SK-N-SH (cell line): ENCODE measurements around the gene CYP11A1. TPM values are rescaled to one million over a fixed set of nuclear protein-coding genes. Genes with fewer than 3 reads are reported as not detected.

ENCODE experiments used
- CTCF ChIA-PET: fragments of 300-600, 350-600 bp; formaldehyde crosslinking; extraction: SDS; loops from one replicate; lab custom pipeline; 2021; lab: Yijun Ruan, JAX
- POLR2A ChIA-PET: fragments of 350-600 bp; sonication (Branson Sonifier 250); formaldehyde crosslinking; extraction: SDS; loops from one replicate; lab custom pipeline; 2020; ENCODE audit warnings: antibody characterized with exemption, inconsistent platforms; lab: Yijun Ruan, JAX
- DNase-seq: peaks from one replicate; pipeline ENCODE4 v3.0.0; 2012
- H2AFZ ChIP-seq: fragments of 200-600 bp; sonication (generic); 2 replicates; pipeline ENCODE4 v1.8.1; 2016; ENCODE audit warnings: antibody characterized with exemption, mild to moderate bottlenecking, low read depth
- H3F3A ChIP-seq: fragments of 200-600 bp; sonication (generic); replicated peaks from 2 replicates; pipeline ENCODE3; 2016; ENCODE audit warnings: antibody characterized with exemption, mild to moderate bottlenecking; ENCODE audit not compliant: insufficient read depth
- H3K27ac ChIP-seq, 2 experiments: fragments of 200-500 bp in 1 of 2; fragments of 200-600 bp in 1 of 2; sonication (Bioruptor generic) in 1 of 2; sonication (generic), shearing (Covaris generic) in 1 of 2; 2 replicates each; pipeline versions ENCODE4 v1.5.1 to v1.6.1; 2014 to 2016; ENCODE audit warnings: low read depth in 2 of 2, inconsistent platforms in 1 of 2, low read length in 1 of 2, mild to moderate bottlenecking in 1 of 2, mixed read lengths in 1 of 2
- H3K27me3 ChIP-seq: fragments of 200-600 bp; sonication (generic), shearing (Covaris generic); 2 replicates; pipeline ENCODE4 v1.6.1; 2016; ENCODE audit warnings: mixed run types; ENCODE audit not compliant: insufficient read depth
- H3K36me3 ChIP-seq, 2 experiments: fragments of 200-500 bp in 1 of 2; fragments of 200-600 bp in 1 of 2; sonication (Bioruptor generic) in 1 of 2; sonication (generic) in 1 of 2; replicated peaks in 1 of 2; 2 replicates each; pipeline versions ENCODE3 to v1.5.1; 2014 to 2016; ENCODE audit warnings: low read length in 1 of 2, mild to moderate bottlenecking in 1 of 2; ENCODE audit not compliant: insufficient read depth in 2 of 2, control insufficient read depth in 1 of 2
- H3K4me1 ChIP-seq, 2 experiments: fragments of 200-500 bp in 1 of 2; fragments of 200-600 bp in 1 of 2; sonication (Bioruptor generic) in 1 of 2; sonication (generic), shearing (Covaris generic) in 1 of 2; 2 replicates each; pipeline versions ENCODE4 v1.5.1 to v1.6.1; 2014 to 2016; ENCODE audit warnings: low read depth in 1 of 2, low read length in 1 of 2, mixed run types in 1 of 2; ENCODE audit not compliant: insufficient read depth in 2 of 2, control insufficient read depth in 1 of 2
- H3K4me2 ChIP-seq: fragments of 200-600 bp; sonication (generic), shearing (Covaris generic); 2 replicates; pipeline ENCODE4 v1.6.1; 2017; ENCODE audit warnings: mixed run types
- H3K4me3 ChIP-seq, 2 experiments: fragments of 200-500 bp in 1 of 2; fragments of 200-600 bp in 1 of 2; sonication (Bioruptor generic) in 1 of 2; sonication (generic), shearing (Covaris generic) in 1 of 2; 2 replicates each; pipeline versions ENCODE4 v1.5.1 to v1.8.1; 2014 to 2016; ENCODE audit warnings: low read depth in 2 of 2, inconsistent platforms in 1 of 2, low read length in 1 of 2, mild to moderate bottlenecking in 1 of 2, mixed read lengths in 1 of 2, moderate library complexity in 1 of 2
- H3K79me2 ChIP-seq: fragments of 200-600 bp; sonication (generic); 2 replicates; pipeline ENCODE4 v1.8.1; 2017; ENCODE audit warnings: mild to moderate bottlenecking; ENCODE audit not compliant: insufficient read depth
- H3K9ac ChIP-seq: fragments of 200-600 bp; sonication (generic); 2 replicates; pipeline ENCODE4 v1.6.1; 2017; ENCODE audit warnings: mixed run types
- H3K9me2 ChIP-seq: fragments of 200-600 bp; sonication (generic); 2 replicates; pipeline ENCODE4 v1.6.1; 2017; ENCODE audit warnings: mixed run types
- H3K9me3 ChIP-seq: fragments of 200-600 bp; sonication (generic); 2 replicates; pipeline ENCODE4 v1.6.1; 2017; ENCODE audit warnings: mixed run types, mild to moderate bottlenecking, moderate library complexity
- H4K20me1 ChIP-seq: fragments of 200-600 bp; sonication (generic); 2 replicates; pipeline ENCODE4 v1.6.1; 2017; ENCODE audit warnings: mild to moderate bottlenecking, mixed run types; ENCODE audit not compliant: insufficient read depth
- GABPA ChIP-seq: IDR thresholded peaks from 2 replicates; pipeline ENCODE4 v1.4.0; 2012; ENCODE audit warnings: low read depth, mild to moderate bottlenecking
- JUND ChIP-seq: IDR thresholded peaks from 2 replicates; pipeline ENCODE4 v1.4.0; 2012
- POLR2AphosphoS5 ChIP-seq: IDR thresholded peaks from 2 replicates; pipeline ENCODE4 v1.6.1; 2012; ENCODE audit warnings: low read depth, low read length
- RAD21 ChIP-seq: IDR thresholded peaks from 2 replicates; pipeline ENCODE4 v1.6.1; 2012; ENCODE audit warnings: mild to moderate bottlenecking, low read length
- SMC3 ChIP-seq: IDR thresholded peaks from 2 replicates; pipeline ENCODE4 v1.6.1; 2012; ENCODE audit warnings: low read depth, low read length, improper control_type of control experiment
- TCF12 ChIP-seq: IDR thresholded peaks from 2 replicates; pipeline ENCODE4 v1.4.0; 2012
- WGBS: methylation state at CpG from one replicate; pipeline ENCODE4 v1.1.6; 2017; ENCODE audit warnings: low lambda C conversion rate; 5-methylcytosine and 5-hydroxymethylcytosine counted together
- polyA plus RNA-seq, 3 experiments: library from polyadenylated mRNA; depleted of rRNA; stranded (reverse); fragments of >200 nt; gene quantifications; 2 replicates each; pipeline ENCODE4 v1.2.3, GENCODE V29; 2012
- TF ChIP-seq, protein P1 (sequence below): IDR thresholded peaks from 2 replicates; pipeline ENCODE4 v1.6.1; 2012; ENCODE audit warnings: mild to moderate bottlenecking, low read depth, low read length, moderate library complexity
- TF ChIP-seq, protein P2 (sequence below): fragments of 150-350 bp; IDR thresholded peaks from 2 replicates; pipeline ENCODE4 v1.6.1; 2016; ENCODE audit warnings: mild to moderate bottlenecking, low read depth, low read length
- TF ChIP-seq, protein P3 (sequence below): IDR thresholded peaks from 2 replicates; pipeline ENCODE4 v1.4.0; 2012; ENCODE audit warnings: low read depth

The CYP11A1 gene
- polyA plus RNA-seq, 1 of the 3 experiments (the other 2 are of a cell fraction), result 0.08 TPM

DNA sequence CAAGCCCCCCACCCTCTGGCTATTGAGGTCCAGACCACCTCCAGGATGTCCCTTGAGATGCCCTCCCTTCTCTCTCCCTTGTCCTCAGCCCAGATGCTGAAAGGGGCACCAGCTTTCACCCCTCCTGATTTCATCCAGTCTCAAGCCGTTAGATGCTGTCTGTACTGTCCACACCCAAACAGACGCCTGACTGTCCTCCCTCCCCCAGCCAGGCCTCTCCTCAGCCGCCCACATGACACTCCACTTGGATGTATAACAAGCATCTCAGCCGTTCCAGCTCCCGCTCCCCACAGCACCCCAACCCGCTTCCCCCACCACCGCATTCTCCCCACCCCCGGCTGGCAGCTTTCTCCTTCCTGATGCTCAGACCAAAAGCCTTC, 25.0 kb upstream of the CYP11A1 start:
- no peak overlapping the region for H2AFZ ChIP-seq
- H3K4me1 ChIP-seq, result peaks cover 0 to 30% of the 10 kb centered on the region in 2 experiments; a peak in 1 of 4 replicates
- H3K9me3 ChIP-seq, result no peaks in the 10 kb centered on the region
- no peak overlapping the region for H3K4me2 ChIP-seq
- no peaks in the 10 kb centered on the region for H3F3A ChIP-seq
- no peaks in the 10 kb centered on the region for H3K79me2 ChIP-seq
- H4K20me1 ChIP-seq, result no peaks in the 10 kb centered on the region
- H3K36me3 ChIP-seq, result no peaks in the 10 kb centered on the region
- H3K27me3 ChIP-seq, result no peaks in the 10 kb centered on the region
- peak; percentile 61 for DNase-seq
- no peak overlapping the region for H3K9ac ChIP-seq
- ChIA-PET POLR2A (no interaction called here), CTCF (interaction anchor here (1.7 to 3.0 kb wide), 4 partner anchors 10 to 47 kb away, joined by 5 to 17 read pairs (median 8); no protein-coding TSS in a partner anchor)
- H3K4me3 ChIP-seq, result no peak overlapping the region
- no peak for TF ChIP-seq SMC3
- H3K9me2 ChIP-seq, result no peaks in the 10 kb centered on the region
- WGBS, result 77% methylated on average over 8 of the region's 8 CpGs
- H3K27ac ChIP-seq, result no peak overlapping the region

DNA sequence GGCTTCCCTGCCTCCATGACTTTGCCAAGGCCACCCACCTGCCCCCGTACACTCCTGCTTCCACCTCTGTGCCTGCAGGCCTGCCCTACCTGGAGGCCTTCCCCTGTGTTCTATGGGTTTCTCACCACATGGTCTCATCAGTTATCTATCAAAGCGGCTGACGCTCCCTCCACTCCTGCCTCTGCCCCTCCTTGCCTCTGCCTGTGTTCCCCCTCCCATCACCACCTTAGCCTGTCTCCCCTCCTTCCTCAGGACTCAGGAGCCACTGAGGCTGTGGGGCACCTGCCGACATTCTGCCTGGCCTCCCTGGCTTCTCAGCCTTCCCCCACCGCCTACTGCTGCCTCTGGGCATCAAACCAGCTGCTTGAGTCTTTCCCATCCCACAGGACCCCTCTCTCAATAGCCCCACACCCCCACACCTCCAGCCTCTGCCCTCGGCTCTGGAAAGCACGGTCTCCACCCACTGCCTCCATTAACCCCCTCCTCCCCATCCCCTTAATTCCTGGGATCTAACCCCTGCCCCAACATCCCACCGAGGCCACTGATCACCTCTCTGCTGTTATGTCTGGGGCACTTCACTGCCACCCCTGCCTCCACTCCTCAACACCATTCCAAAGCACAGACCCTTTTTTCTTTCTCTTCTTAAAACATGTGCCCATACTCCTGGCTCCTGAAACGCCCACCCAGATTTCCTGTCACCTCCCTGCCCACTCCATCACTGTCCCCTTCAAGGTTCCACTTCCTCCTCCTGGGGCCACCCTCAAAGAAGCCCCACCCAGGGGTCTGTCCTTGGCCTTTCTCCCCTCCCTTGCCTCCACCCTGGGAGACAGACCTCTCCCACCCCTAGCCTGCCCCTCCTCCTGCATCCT, 24.4 kb upstream of the CYP11A1 start:
- WGBS, result 71% methylated on average over 9 of the region's 9 CpGs
- no peak overlapping the region for H3K4me3 ChIP-seq
- ChIA-PET CTCF (interaction anchor here (1.7 to 3.8 kb wide), 5 partner anchors 10 to 47 kb away, joined by 5 to 22 read pairs (median 8); no protein-coding TSS in a partner anchor), POLR2A (no interaction called here)
- no peaks in the 10 kb centered on the region for H3K36me3 ChIP-seq
- no peaks in the 10 kb centered on the region for H3K79me2 ChIP-seq
- H4K20me1 ChIP-seq, result no peaks in the 10 kb centered on the region
- H3K27me3 ChIP-seq, result no peaks in the 10 kb centered on the region
- no peak overlapping the region for H3K4me2 ChIP-seq
- peaks cover 0 to 30% of the 10 kb centered on the region in 2 experiments; a peak in 1 of 4 replicates for H3K4me1 ChIP-seq
- H3K9me3 ChIP-seq, result no peaks in the 10 kb centered on the region
- no peak overlapping the region for H2AFZ ChIP-seq
- TF ChIP-seq, protein P1, sequence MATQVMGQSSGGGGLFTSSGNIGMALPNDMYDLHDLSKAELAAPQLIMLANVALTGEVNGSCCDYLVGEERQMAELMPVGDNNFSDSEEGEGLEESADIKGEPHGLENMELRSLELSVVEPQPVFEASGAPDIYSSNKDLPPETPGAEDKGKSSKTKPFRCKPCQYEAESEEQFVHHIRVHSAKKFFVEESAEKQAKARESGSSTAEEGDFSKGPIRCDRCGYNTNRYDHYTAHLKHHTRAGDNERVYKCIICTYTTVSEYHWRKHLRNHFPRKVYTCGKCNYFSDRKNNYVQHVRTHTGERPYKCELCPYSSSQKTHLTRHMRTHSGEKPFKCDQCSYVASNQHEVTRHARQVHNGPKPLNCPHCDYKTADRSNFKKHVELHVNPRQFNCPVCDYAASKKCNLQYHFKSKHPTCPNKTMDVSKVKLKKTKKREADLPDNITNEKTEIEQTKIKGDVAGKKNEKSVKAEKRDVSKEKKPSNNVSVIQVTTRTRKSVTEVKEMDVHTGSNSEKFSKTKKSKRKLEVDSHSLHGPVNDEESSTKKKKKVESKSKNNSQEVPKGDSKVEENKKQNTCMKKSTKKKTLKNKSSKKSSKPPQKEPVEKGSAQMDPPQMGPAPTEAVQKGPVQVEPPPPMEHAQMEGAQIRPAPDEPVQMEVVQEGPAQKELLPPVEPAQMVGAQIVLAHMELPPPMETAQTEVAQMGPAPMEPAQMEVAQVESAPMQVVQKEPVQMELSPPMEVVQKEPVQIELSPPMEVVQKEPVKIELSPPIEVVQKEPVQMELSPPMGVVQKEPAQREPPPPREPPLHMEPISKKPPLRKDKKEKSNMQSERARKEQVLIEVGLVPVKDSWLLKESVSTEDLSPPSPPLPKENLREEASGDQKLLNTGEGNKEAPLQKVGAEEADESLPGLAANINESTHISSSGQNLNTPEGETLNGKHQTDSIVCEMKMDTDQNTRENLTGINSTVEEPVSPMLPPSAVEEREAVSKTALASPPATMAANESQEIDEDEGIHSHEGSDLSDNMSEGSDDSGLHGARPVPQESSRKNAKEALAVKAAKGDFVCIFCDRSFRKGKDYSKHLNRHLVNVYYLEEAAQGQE, result no peak
- H3K9me2 ChIP-seq, result no peaks in the 10 kb centered on the region
- DNase-seq, result no peak
- no peak overlapping the region for H3K27ac ChIP-seq
- no peaks in the 10 kb centered on the region for H3F3A ChIP-seq
- H3K9ac ChIP-seq, result no peak overlapping the region

DNA sequence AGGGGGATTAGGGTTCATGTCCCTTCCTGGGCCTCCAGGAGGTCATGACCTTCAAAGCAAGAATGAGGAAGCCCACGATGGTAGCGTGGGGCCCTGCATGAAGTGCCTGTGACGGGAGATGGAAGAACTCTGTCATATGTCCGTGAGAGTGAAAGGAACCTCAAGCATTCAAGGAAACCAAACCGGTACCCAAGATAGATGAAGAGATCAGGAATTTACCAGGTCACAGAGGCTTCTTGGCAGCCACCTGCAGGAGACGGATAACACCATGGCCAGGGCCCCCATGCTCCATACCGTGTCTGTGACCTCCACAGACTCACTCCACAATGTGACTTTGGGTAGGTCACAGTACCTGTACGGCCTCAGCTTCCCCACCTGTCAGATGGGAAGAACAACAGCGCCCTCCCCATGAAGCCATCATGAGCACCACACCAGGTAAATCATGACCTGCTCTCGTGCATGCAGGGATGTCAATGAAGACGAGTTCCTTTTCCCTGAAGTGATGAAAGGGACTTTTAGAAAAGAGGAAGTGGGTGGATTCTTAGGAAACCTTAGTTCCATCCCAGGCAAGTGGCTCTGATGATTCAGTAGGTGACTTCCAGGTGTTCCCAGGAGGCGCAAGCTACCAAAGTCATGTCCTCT, 23.3 kb upstream of the CYP11A1 start:
- POLR2A ChIA-PET, result no interaction called here
- no peaks in the 10 kb centered on the region for H3K9me3 ChIP-seq
- CTCF ChIA-PET, result interaction anchor here (0.7 to 3.8 kb wide), 9 partner anchors 8 to 378 kb away, joined by 3 to 22 read pairs (median 3); no protein-coding TSS in a partner anchor
- H3K9me2 ChIP-seq, result no peaks in the 10 kb centered on the region
- no peak overlapping the region for H3K27ac ChIP-seq
- no peaks in the 10 kb centered on the region for H3F3A ChIP-seq
- H4K20me1 ChIP-seq, result no peaks in the 10 kb centered on the region
- H3K4me3 ChIP-seq, result no peak overlapping the region
- no peak for DNase-seq
- no peaks in the 10 kb centered on the region for H3K27me3 ChIP-seq
- H3K36me3 ChIP-seq, result no peaks in the 10 kb centered on the region
- no peak overlapping the region for H3K9ac ChIP-seq
- TF ChIP-seq RAD21 (no peak), GABPA (no peak), POLR2AphosphoS5 (no peak), TCF12 (no peak), JUND (no peak)
- TF ChIP-seq, protein P2, sequence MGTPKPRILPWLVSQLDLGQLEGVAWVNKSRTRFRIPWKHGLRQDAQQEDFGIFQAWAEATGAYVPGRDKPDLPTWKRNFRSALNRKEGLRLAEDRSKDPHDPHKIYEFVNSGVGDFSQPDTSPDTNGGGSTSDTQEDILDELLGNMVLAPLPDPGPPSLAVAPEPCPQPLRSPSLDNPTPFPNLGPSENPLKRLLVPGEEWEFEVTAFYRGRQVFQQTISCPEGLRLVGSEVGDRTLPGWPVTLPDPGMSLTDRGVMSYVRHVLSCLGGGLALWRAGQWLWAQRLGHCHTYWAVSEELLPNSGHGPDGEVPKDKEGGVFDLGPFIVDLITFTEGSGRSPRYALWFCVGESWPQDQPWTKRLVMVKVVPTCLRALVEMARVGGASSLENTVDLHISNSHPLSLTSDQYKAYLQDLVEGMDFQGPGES, result no peak
- TF ChIP-seq, protein P3, sequence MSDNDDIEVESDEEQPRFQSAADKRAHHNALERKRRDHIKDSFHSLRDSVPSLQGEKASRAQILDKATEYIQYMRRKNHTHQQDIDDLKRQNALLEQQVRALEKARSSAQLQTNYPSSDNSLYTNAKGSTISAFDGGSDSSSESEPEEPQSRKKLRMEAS, result no peak
- H3K4me2 ChIP-seq, result no peak overlapping the region
- H2AFZ ChIP-seq, result no peak overlapping the region
- peaks cover 0 to 36% of the 10 kb centered on the region in 2 experiments; a peak in 1 of 4 replicates for H3K4me1 ChIP-seq
- 87% methylated on average over 10 of the region's 12 CpGs for WGBS
- no peaks in the 10 kb centered on the region for H3K79me2 ChIP-seq
